22Rv1 (cell line): ENCODE measurements around the gene CACUL1.

Experiments
- CTCF ChIP-seq: fragments of 450-650 bp; IDR thresholded peaks from 2 replicates; pipeline ENCODE4 v1.5.1; 2017; ENCODE audit warnings: mild to moderate bottlenecking
- ZFX ChIP-seq: fragments of 450-650 bp; IDR thresholded peaks from 2 replicates; pipeline ENCODE4 v1.6.1; 2017; ENCODE audit warnings: antibody characterized with exemption, borderline replicate concordance

DNA sequence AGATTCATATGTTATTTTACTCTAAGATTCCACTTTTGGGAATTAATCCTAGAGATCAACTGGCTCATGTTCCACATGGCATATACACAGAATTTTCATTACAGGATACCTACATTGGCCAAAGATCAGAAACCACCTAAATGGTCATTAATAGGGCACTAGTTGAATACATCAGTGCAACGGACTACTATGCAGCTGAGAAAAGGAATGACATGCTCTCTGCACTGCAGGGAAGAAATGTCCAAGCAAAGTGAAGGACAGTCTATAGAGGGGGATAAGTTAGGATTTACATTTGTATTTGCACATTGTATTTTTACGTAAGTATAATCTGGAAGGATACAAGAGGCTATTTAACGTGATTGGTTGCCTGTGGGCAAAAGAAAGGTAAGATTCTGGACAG is 91.6 kb downstream of the CACUL1 start:
- TF ChIP-seq CTCF (no peak), ZFX (no peak)
